ENCODE measurements around the gene GPSM3.

The GPSM3 gene

GRCh38 chr6:32192608-32193039, at the start of gene GPSM3:
Gene GPSM3 (minus strand): TSS chr6:32192643. CDS start chr6:32192513, 130 bp downstream.
- Mint-ChIP-seq H3K4me3 (peak within 1 kb of the TSS; percentile 90), H3K4me1 (ENCODE audit: low read depth) (peaks cover 63% of the 10 kb centered on the region), H3K27me3 (no peaks in the 10 kb centered on the region), H3K27ac (peak within 1 kb of the TSS; percentile 99), H3K9me3 (no peaks in the 10 kb centered on the region), H3K36me3 (ENCODE audit: low read depth) (peaks cover 48% of the 10 kb centered on the region)
- DNase-seq = peak; percentile 69

DNA sequence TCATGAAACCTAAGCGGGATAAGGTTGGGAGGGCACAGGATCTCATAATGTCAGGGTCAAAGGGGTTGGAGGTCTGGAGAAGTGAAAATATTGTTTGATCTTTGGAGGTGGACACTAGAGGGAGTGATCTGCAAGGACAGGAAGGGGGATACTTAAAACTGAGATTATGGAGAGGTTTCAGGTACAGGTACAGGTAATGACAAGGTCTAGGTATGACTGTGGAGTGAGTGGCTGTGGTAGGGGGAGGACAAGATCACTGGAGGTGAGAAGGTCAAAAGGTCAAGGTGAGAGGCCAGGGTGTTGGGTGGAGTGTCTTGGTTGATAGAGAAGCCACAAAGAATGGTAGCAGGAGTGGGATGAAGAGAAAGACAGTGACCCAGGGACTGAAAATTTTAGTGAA, 48.2 kb upstream of the GPSM3 start:
- no peaks in the 10 kb centered on the region for H3K27me3 Mint-ChIP-seq
- no peak overlapping the region for H3K4me3 Mint-ChIP-seq
- peaks cover 25% of the 10 kb centered on the region for H3K4me1 Mint-ChIP-seq (ENCODE audit: low read depth)
- DNase-seq = no peak
- peak overlapping the region; percentile 0 for H3K27ac Mint-ChIP-seq
- no peaks in the 10 kb centered on the region for H3K36me3 Mint-ChIP-seq (ENCODE audit: low read depth)
- H3K9me3 Mint-ChIP-seq = no peaks in the 10 kb centered on the region

- Mint-ChIP-seq H3K36me3 (ENCODE audit: low read depth) (no peaks in the 10 kb centered on the region), H3K4me3 (no peak overlapping the region), H3K27ac (no peak overlapping the region), H3K9me3 (no peaks in the 10 kb centered on the region), H3K27me3 (no peaks in the 10 kb centered on the region), H3K4me1 (ENCODE audit: low read depth) (peaks cover 21% of the 10 kb centered on the region)
- no peak for DNase-seq
These were observed 47.0 kb upstream of the GPSM3 start for GRCh38 chr6:32239462-32239861.

GRCh38 chr6:32234934-32235333, 42.5 kb upstream of the GPSM3 start:
- H3K27me3 Mint-ChIP-seq = no peaks in the 10 kb centered on the region
- H3K36me3 Mint-ChIP-seq (ENCODE audit: low read depth) = no peaks in the 10 kb centered on the region
- no peaks in the 10 kb centered on the region for H3K9me3 Mint-ChIP-seq
- H3K27ac Mint-ChIP-seq = no peak overlapping the region
- no peak overlapping the region for H3K4me3 Mint-ChIP-seq
- DNase-seq = no peak
- H3K4me1 Mint-ChIP-seq (ENCODE audit: low read depth) = peaks cover 2% of the 10 kb centered on the region

- Mint-ChIP-seq H3K9me3 (no peaks in the 10 kb centered on the region), H3K27me3 (no peaks in the 10 kb centered on the region), H3K4me1 (ENCODE audit: low read depth) (peaks cover 10% of the 10 kb centered on the region), H3K27ac (no peak overlapping the region), H3K36me3 (ENCODE audit: low read depth) (no peaks in the 10 kb centered on the region), H3K4me3 (no peak overlapping the region)
- no peak for DNase-seq
These were observed 34.0 kb upstream of the GPSM3 start for GRCh38 chr6:32226434-32226833.

GRCh38 chr6:32224696-32225095, 32.3 kb upstream of the GPSM3 start:
- Mint-ChIP-seq H3K9me3 (no peaks in the 10 kb centered on the region), H3K27ac (no peak overlapping the region), H3K36me3 (ENCODE audit: low read depth) (no peaks in the 10 kb centered on the region), H3K4me1 (ENCODE audit: low read depth) (peaks cover 10% of the 10 kb centered on the region), H3K27me3 (no peaks in the 10 kb centered on the region), H3K4me3 (no peak overlapping the region)
- no peak for DNase-seq

DNA sequence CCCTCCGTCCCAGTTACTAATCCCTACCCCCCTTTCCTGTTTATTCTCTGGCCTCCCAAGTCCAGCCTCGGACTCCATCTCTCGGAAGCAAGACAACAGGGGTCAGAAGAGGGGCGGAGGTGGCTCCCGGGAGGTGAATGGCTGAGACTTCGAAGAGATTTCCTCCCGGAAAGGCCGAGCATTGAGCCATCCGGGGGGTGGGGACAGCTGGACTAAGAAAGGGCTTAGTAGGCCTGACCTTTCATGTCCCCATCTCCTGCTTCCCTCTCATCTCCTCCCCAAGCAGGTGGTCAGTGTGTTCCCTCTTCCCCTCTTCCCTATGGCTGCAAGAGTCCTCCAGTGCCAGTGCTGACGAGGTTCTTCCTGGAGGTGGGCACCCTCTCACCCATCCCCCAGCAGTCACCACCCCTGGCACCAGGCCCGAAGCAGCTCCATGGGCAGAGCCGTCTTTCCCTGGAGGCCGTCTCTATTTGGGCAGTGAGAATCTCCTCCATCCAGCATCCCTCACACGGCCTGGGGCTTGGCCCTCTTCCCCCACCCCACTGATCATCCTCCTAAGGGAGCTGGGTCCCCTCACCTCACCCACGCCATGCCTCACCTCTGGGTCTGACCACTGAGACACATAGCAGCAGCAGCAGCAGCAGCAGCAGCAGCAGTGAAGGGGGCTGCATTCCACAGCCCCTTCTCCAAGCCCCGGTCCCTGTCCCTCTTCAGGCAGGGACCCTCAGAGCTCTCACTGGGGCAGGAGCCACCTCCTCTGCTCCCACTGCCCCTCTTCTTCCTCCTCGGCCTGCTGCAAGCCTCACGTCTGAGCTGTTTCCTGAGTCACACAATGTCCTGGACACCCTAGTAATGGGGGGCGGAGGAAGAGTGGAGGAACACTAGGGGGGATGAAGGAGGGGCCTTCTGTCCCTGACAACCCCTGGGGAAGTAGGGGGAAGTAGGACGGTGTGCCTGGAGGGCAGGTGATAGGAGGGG, 31.1 kb upstream of the GPSM3 start, which contains the start of gene NOTCH4:
TSS of gene NOTCH4 (minus strand) at position 810 of the 978 bp plus-strand sequence. CDS start at position 671, 139 bp downstream.
- no peak for DNase-seq
- Mint-ChIP-seq H3K4me1 (ENCODE audit: low read depth) (peaks cover 10% of the 10 kb centered on the region), H3K9me3 (no peaks in the 10 kb centered on the region), H3K36me3 (ENCODE audit: low read depth) (no peaks in the 10 kb centered on the region), H3K27ac (no peak within 1 kb of the TSS), H3K27me3 (no peaks in the 10 kb centered on the region), H3K4me3 (no peak within 1 kb of the TSS)

GRCh38 chr6:32222333-32223230, 30.1 kb upstream of the GPSM3 start:
- H3K9me3 Mint-ChIP-seq = no peaks in the 10 kb centered on the region
- H3K36me3 Mint-ChIP-seq (ENCODE audit: low read depth) = no peaks in the 10 kb centered on the region
- H3K27me3 Mint-ChIP-seq = no peaks in the 10 kb centered on the region
- peaks cover 10% of the 10 kb centered on the region for H3K4me1 Mint-ChIP-seq (ENCODE audit: low read depth)
- H3K27ac Mint-ChIP-seq = no peak overlapping the region
- no peak overlapping the region for H3K4me3 Mint-ChIP-seq
- DNase-seq = no peak

DNA sequence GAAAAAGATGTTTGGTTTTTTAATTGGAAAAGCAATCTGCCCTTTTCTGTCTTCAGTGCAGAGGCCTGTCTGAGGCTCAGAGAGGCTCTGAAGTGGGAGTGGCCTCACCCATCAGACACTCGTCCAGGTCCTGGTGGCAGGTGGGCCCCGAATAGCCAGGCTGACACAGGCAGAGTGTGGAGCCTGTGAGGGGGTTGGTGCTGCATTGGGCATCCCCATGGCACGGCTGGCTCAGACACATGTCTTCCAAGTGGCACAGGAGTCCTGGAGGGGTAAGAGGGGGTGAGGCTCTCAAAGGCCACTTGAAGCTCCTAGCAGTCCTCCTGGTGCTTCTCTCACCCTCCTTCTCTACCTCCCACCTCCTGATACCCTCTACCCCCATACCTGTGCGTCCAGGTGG, 27.6 kb upstream of the GPSM3 start:
- Mint-ChIP-seq H3K9me3 (no peaks in the 10 kb centered on the region), H3K27ac (no peak overlapping the region), H3K4me1 (ENCODE audit: low read depth) (peaks cover 10% of the 10 kb centered on the region), H3K27me3 (no peaks in the 10 kb centered on the region), H3K36me3 (ENCODE audit: low read depth) (no peaks in the 10 kb centered on the region), H3K4me3 (no peak overlapping the region)
- no peak for DNase-seq

DNA sequence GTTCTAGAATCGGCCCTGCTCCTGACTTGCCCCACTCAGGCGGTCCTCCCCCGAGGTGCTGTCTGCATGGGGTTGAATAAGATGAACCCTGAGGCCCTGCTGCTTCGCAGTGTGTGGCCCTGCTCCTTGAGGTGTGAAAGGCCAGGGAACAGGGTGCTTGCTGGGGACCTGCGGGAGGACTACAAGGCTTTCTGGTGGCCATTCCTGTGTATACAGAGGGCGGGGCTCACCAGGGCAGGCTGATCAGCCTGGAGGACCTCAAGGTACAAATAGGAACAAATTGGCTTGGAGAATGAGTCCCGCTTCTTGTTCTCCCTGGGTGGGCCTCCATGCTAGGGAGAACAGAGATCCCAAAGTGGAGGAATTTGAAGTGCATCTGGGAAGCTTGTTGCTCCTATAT, 25.7 kb upstream of the GPSM3 start:
- Mint-ChIP-seq H3K9me3 (no peaks in the 10 kb centered on the region), H3K4me3 (no peak overlapping the region), H3K27me3 (no peaks in the 10 kb centered on the region), H3K27ac (no peak overlapping the region), H3K36me3 (ENCODE audit: low read depth) (no peaks in the 10 kb centered on the region), H3K4me1 (ENCODE audit: low read depth) (peaks cover 10% of the 10 kb centered on the region)
- no peak for DNase-seq

- no peaks in the 10 kb centered on the region for H3K27me3 Mint-ChIP-seq
- H3K36me3 Mint-ChIP-seq (ENCODE audit: low read depth) = no peaks in the 10 kb centered on the region
- no peak overlapping the region for H3K4me3 Mint-ChIP-seq
- no peaks in the 10 kb centered on the region for H3K4me1 Mint-ChIP-seq (ENCODE audit: low read depth)
- no peak overlapping the region for H3K27ac Mint-ChIP-seq
- DNase-seq = no peak
- H3K9me3 Mint-ChIP-seq = no peaks in the 10 kb centered on the region
These were observed 24.6 kb upstream of the GPSM3 start for GRCh38 chr6:32216998-32217397.

DNA sequence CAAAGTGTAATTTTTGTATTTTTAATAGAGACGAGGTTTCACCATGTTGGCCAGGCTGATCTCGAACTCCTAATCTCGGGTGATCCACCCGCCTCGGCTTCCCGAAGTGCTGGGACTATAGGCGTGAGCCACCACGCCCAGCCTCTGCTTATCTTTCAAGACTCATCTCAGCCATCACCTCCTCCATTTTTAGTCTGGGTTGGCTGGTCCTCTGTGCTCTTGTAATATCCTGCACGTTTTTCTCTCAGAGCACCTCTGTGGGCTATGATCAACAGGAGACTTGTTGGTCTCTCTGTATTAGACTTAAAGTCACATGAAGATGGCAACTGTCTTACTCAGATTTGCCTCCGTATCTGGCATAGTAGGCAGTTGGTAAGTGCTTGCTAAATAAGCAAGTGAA, 23.8 kb upstream of the GPSM3 start:
- no peaks in the 10 kb centered on the region for H3K4me1 Mint-ChIP-seq (ENCODE audit: low read depth)

GRCh38 chr6:32215617-32216016, 23.2 kb upstream of the GPSM3 start:
- Mint-ChIP-seq H3K27me3 (no peaks in the 10 kb centered on the region), H3K4me3 (no peak overlapping the region), H3K9me3 (no peaks in the 10 kb centered on the region), H3K27ac (no peak overlapping the region), H3K4me1 (ENCODE audit: low read depth) (no peaks in the 10 kb centered on the region), H3K36me3 (ENCODE audit: low read depth) (no peaks in the 10 kb centered on the region)
- DNase-seq = no peak

More for the DNA sequence above, 23.8 kb upstream of the GPSM3 start:
- no peaks in the 10 kb centered on the region for H3K36me3 Mint-ChIP-seq (ENCODE audit: low read depth)
- no peak for DNase-seq
- H3K27ac Mint-ChIP-seq = no peak overlapping the region
- H3K27me3 Mint-ChIP-seq = no peaks in the 10 kb centered on the region
- no peak overlapping the region for H3K4me3 Mint-ChIP-seq
- H3K9me3 Mint-ChIP-seq = no peaks in the 10 kb centered on the region

DNA sequence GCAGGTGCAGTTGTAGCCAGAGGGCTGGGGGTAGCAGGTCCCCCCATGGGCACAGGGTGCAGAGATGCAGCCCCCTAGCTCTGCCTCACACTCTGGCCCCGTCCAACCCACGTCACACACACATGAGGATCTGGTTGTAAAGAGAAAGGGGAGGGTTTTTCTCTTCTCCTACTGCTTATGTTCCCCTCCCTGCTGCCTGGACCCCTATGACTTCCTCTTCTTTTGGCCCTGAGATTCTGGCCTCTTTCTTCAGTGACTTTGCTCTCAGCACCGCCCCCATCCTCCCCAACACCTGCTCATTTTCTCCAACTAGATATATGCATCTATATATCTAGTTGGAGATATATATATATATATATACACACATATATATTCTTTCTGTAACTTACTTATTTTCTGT, 21.7 kb upstream of the GPSM3 start:
- Mint-ChIP-seq H3K36me3 (ENCODE audit: low read depth) (no peaks in the 10 kb centered on the region), H3K4me3 (no peak overlapping the region), H3K27me3 (no peaks in the 10 kb centered on the region), H3K27ac (no peak overlapping the region), H3K9me3 (no peaks in the 10 kb centered on the region), H3K4me1 (ENCODE audit: low read depth) (no peaks in the 10 kb centered on the region)
- no peak for DNase-seq
